Measurements from ENCODE around the gene DSTN.

The DSTN gene

GRCh38 chr20:17617212-17617867, 47.5 kb downstream of the DSTN start:
- H3K9ac ChIP-seq (ENCODE audit: low read length) = no peak overlapping the region
- no peaks in the 10 kb centered on the region for H3K27me3 ChIP-seq (ENCODE audit: control insufficient read depth, insufficient read depth, low read length)
- H3K4me1 ChIP-seq (ENCODE audit: control insufficient read depth, insufficient read depth, low read length) = peaks cover 17% of the 10 kb centered on the region
- H3K36me3 ChIP-seq (ENCODE audit: control insufficient read depth, insufficient read depth, low read length) = peaks cover 38% of the 10 kb centered on the region
- H3K4me3 ChIP-seq (ENCODE audit: low read length) = no peak overlapping the region
- H3K27ac ChIP-seq (ENCODE audit: low read depth, low read length) = no peak overlapping the region

GRCh38 chr20:17617868-17618672, 48.2 kb downstream of the DSTN start:
- no peak overlapping the region for H3K9ac ChIP-seq (ENCODE audit: low read length)
- no peak overlapping the region for H3K27ac ChIP-seq (ENCODE audit: low read depth, low read length)
- H3K36me3 ChIP-seq (ENCODE audit: control insufficient read depth, insufficient read depth, low read length) = peaks cover 38% of the 10 kb centered on the region
- H3K27me3 ChIP-seq (ENCODE audit: control insufficient read depth, insufficient read depth, low read length) = no peaks in the 10 kb centered on the region
- H3K4me3 ChIP-seq (ENCODE audit: low read length) = no peak overlapping the region
- peaks cover 11% of the 10 kb centered on the region for H3K4me1 ChIP-seq (ENCODE audit: control insufficient read depth, insufficient read depth, low read length)

GRCh38 chr20:17618673-17619013, 48.8 kb downstream of the DSTN start:
- Histone ChIP-seq H3K9ac (ENCODE audit: low read length) (no peak overlapping the region), H3K4me3 (ENCODE audit: low read length) (no peak overlapping the region), H3K27ac (ENCODE audit: low read depth, low read length) (no peak overlapping the region), H3K36me3 (ENCODE audit: control insufficient read depth, insufficient read depth, low read length) (peaks cover 38% of the 10 kb centered on the region), H3K27me3 (ENCODE audit: control insufficient read depth, insufficient read depth, low read length) (no peaks in the 10 kb centered on the region), H3K4me1 (ENCODE audit: control insufficient read depth, insufficient read depth, low read length) (peaks cover 9% of the 10 kb centered on the region)

- Histone ChIP-seq H3K4me1 (ENCODE audit: control insufficient read depth, insufficient read depth, low read length) (peaks cover 5% of the 10 kb centered on the region), H3K9ac (ENCODE audit: low read length) (no peak overlapping the region), H3K27ac (ENCODE audit: low read depth, low read length) (no peak overlapping the region), H3K4me3 (ENCODE audit: low read length) (no peak overlapping the region), H3K36me3 (ENCODE audit: control insufficient read depth, insufficient read depth, low read length) (peaks cover 45% of the 10 kb centered on the region), H3K27me3 (ENCODE audit: control insufficient read depth, insufficient read depth, low read length) (no peaks in the 10 kb centered on the region)
Measured at GRCh38 chr20:17619351-17620093, 49.6 kb downstream of the DSTN start.

- H3K9ac ChIP-seq (ENCODE audit: low read length) = no peak overlapping the region
- no peak overlapping the region for H3K4me3 ChIP-seq (ENCODE audit: low read length)
- peaks cover 54% of the 10 kb centered on the region for H3K36me3 ChIP-seq (ENCODE audit: control insufficient read depth, insufficient read depth, low read length)
- H3K27me3 ChIP-seq (ENCODE audit: control insufficient read depth, insufficient read depth, low read length) = no peaks in the 10 kb centered on the region
- H3K27ac ChIP-seq (ENCODE audit: low read depth, low read length) = no peak overlapping the region
- H3K4me1 ChIP-seq (ENCODE audit: control insufficient read depth, insufficient read depth, low read length) = no peaks in the 10 kb centered on the region
Measured at GRCh38 chr20:17620371-17621228, 50.7 kb downstream of the DSTN start.

- Histone ChIP-seq H3K27me3 (ENCODE audit: control insufficient read depth, insufficient read depth, low read length) (no peaks in the 10 kb centered on the region), H3K36me3 (ENCODE audit: control insufficient read depth, insufficient read depth, low read length) (peaks cover 55% of the 10 kb centered on the region), H3K4me1 (ENCODE audit: control insufficient read depth, insufficient read depth, low read length) (no peaks in the 10 kb centered on the region), H3K9ac (ENCODE audit: low read length) (no peak overlapping the region), H3K27ac (ENCODE audit: low read depth, low read length) (no peak overlapping the region), H3K4me3 (ENCODE audit: low read length) (no peak overlapping the region)
Measured at GRCh38 chr20:17621229-17621968, 51.5 kb downstream of the DSTN start.

GRCh38 chr20:17622086-17622850, 52.4 kb downstream of the DSTN start:
- no peak overlapping the region for H3K9ac ChIP-seq (ENCODE audit: low read length)
- H3K36me3 ChIP-seq (ENCODE audit: control insufficient read depth, insufficient read depth, low read length) = peaks cover 54% of the 10 kb centered on the region
- H3K27me3 ChIP-seq (ENCODE audit: control insufficient read depth, insufficient read depth, low read length) = no peaks in the 10 kb centered on the region
- no peaks in the 10 kb centered on the region for H3K4me1 ChIP-seq (ENCODE audit: control insufficient read depth, insufficient read depth, low read length)
- H3K4me3 ChIP-seq (ENCODE audit: low read length) = no peak overlapping the region
- no peak overlapping the region for H3K27ac ChIP-seq (ENCODE audit: low read depth, low read length)

GRCh38 chr20:17622851-17623508, 53.1 kb downstream of the DSTN start:
- Histone ChIP-seq H3K9ac (ENCODE audit: low read length) (no peak overlapping the region), H3K27me3 (ENCODE audit: control insufficient read depth, insufficient read depth, low read length) (no peaks in the 10 kb centered on the region), H3K4me3 (ENCODE audit: low read length) (no peak overlapping the region), H3K36me3 (ENCODE audit: control insufficient read depth, insufficient read depth, low read length) (peaks cover 54% of the 10 kb centered on the region), H3K27ac (ENCODE audit: low read depth, low read length) (no peak overlapping the region), H3K4me1 (ENCODE audit: control insufficient read depth, insufficient read depth, low read length) (no peaks in the 10 kb centered on the region)

- H3K36me3 ChIP-seq (ENCODE audit: control insufficient read depth, insufficient read depth, low read length) = peaks cover 57% of the 10 kb centered on the region
- H3K4me1 ChIP-seq (ENCODE audit: control insufficient read depth, insufficient read depth, low read length) = no peaks in the 10 kb centered on the region
- no peak overlapping the region for H3K4me3 ChIP-seq (ENCODE audit: low read length)
- no peak overlapping the region for H3K9ac ChIP-seq (ENCODE audit: low read length)
- H3K27ac ChIP-seq (ENCODE audit: low read depth, low read length) = no peak overlapping the region
- no peaks in the 10 kb centered on the region for H3K27me3 ChIP-seq (ENCODE audit: control insufficient read depth, insufficient read depth, low read length)
Measured at GRCh38 chr20:17624070-17624469, 54.2 kb downstream of the DSTN start.

GRCh38 chr20:17624551-17625245, 54.8 kb downstream of the DSTN start:
- Histone ChIP-seq H3K36me3 (ENCODE audit: control insufficient read depth, insufficient read depth, low read length) (peaks cover 58% of the 10 kb centered on the region), H3K4me3 (ENCODE audit: low read length) (no peak overlapping the region), H3K27ac (ENCODE audit: low read depth, low read length) (no peak overlapping the region), H3K27me3 (ENCODE audit: control insufficient read depth, insufficient read depth, low read length) (no peaks in the 10 kb centered on the region), H3K4me1 (ENCODE audit: control insufficient read depth, insufficient read depth, low read length) (no peaks in the 10 kb centered on the region), H3K9ac (ENCODE audit: low read length) (no peak overlapping the region)

All from rectal smooth muscle tissue (tissue), 1 donor.